GM18867 (cell line): ENCODE results near the gene PHKA1.
"Not testable (repeated sequence)": the region's sequence is repeated elsewhere in the genome, so short reads cannot be mapped to it uniquely, and the experiment has no call there.

Experiments
- ATAC-seq: cut with Tn5 transposase; IDR thresholded peaks from one replicate; pipeline ENCODE4 v1.9.1; 2021; ENCODE audit warnings: mild to moderate bottlenecking, moderate library complexity; ENCODE audit not compliant: unreplicated experiment

The PHKA1 gene

GRCh38 chrX:72713599-72714477 is at the start of gene PHKA1:
TSS of gene PHKA1 (minus strand) at chrX:72714306. CDS start at chrX:72713880, 426 bp downstream.
- peak; percentile 68 for ATAC-seq

GRCh38 chrX:72760454-72760853 is 46.3 kb upstream of the PHKA1 start:
- ATAC-seq, result not testable (repeated sequence)

DNA sequence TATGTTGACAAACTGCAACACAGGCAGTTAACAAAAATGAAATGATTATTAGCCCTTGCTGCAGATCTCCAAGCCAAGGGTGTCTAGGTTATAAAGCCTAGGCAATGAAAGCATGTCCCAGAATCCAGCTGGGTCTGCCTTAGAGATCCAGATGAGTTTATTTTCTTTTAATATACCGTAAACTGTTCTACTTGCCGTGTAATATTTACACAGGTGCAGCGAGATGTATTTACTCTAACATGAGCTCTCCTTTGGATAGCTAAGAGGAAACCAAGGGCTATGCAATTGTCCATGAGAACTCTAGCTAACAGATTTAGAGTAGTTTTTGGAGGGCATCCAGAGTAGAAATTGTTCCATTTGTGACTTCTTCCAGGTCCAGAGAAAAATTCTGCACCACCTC is 34.4 kb upstream of the PHKA1 start:
- not testable (repeated sequence) for ATAC-seq

GRCh38 chrX:72745546-72745945 is 31.4 kb upstream of the PHKA1 start:
- not testable (repeated sequence) for ATAC-seq

DNA sequence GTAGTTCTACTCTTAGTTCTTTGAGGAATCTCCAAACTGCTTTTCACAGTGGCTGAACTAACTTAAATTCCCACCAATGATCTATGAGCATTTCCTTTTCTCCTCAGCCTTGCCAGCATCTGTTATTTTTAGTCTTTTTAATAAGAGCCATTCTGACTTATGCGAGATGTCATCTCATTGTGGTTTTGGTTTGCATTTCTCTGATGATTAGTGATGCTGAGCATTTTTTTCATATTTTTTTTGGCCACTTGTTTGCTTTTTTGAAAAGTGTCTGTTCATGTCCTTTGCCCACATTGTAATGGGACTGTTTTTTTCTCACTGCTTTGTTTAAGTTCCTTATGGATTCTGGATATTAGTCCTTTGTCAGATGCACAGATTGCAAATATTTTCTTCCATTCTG is 21.5 kb upstream of the PHKA1 start:
- ATAC-seq, result no peak

- not testable (repeated sequence) for ATAC-seq
These were observed 19.5 kb upstream of the PHKA1 start for GRCh38 chrX:72733636-72734035.

- no peak for ATAC-seq
These were observed 13.7 kb upstream of the PHKA1 start for GRCh38 chrX:72727846-72728245.

- no peak for ATAC-seq
These were observed 2.7 kb upstream of the PHKA1 start for GRCh38 chrX:72716766-72717165.

DNA sequence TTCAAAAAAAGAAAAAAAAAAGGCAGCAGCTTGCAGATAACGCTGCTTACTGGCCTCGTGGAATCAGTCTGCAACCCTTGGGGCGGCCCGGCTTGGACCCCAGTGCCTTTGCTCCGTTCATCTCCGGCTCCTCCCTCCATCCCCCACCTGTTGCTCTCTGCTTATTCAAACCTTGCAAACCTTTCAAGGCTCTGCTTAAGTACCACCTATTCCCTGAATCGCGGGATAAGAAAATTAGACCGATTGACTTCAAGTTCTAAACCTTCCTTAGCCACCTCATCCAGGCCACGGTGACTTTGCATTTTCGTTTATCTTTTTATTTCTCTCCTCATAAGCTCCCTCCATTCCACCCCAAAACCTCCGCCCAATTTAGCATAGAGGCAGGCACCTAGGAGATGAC is 1.4 kb upstream of the PHKA1 start:
- no peak for ATAC-seq

- ATAC-seq, result no peak
These were observed 391 bp upstream of the PHKA1 start for GRCh38 chrX:72714478-72714916.

DNA sequence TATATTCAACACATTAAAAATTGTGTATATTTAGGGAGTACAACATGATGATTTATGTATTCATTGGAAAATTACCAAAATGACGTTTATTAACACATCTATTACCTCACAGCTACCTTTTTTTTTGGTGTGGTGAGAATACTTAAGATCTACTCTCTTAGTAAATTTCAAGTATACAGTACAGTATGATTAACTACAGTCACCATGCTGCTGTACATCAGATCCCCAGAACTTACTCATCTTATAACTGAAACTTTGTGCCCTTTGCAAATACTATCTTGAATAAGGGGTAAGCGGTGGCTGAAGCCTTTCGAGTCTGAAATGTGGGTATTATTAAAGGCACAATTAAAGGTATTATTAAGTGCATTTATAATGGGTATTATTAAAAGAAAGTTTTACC is 976 bp downstream of the PHKA1 start:
- no peak for ATAC-seq

DNA sequence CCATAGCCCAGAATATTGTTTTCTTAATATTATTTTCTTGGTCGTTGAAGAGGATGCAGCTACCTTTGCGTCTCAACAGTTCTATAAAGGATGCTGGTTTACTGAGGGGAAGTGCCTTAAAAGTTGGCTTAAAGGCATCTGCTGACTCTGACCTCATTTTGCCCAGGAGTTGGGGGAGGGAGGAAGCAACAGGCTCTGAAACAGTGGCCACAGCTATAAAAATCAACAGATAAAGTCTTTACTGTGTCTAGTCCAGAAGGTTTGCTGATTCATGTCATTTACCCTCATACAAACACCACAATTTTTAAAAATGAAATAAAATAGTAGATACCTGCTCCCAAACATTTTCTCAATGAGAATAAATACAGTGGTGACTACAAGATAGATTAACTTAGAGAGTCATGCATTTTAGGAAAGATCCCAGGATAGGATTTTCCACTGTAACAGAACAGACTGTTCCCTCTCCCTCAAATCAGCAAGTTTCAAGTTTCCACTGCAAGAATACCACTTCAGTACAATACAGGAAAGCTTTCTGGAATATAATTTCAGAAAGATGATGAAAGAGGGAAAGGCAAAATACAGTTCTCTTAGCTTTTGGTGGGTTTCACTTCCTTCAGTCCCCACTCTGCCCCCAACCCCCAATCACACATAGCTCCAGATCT is 1.9 kb downstream of the PHKA1 start:
- ATAC-seq, result no peak

DNA sequence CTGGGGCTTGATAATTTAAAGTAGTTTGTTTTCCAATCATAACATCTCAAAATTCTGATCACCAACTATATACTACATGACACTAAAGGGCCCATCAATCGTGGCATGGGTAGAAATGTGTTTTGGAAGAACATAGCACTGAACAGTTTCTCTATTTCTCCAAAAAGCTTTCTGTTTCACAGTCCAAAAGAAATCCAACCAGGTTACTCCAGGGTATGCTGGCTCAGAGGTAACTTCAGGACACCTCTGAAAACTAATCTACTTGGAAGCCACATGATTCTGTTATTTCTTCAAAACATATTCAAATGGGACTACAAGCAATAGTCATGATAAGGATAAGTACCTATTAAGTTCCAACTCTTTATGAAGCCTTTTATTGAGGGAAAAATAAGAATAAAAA is 8.3 kb downstream of the PHKA1 start:
- ATAC-seq, result no peak

- no peak for ATAC-seq
These were observed 9.0 kb downstream of the PHKA1 start for GRCh38 chrX:72705111-72705510.

GRCh38 chrX:72694170-72694569 is 19.9 kb downstream of the PHKA1 start:
- no peak for ATAC-seq

DNA sequence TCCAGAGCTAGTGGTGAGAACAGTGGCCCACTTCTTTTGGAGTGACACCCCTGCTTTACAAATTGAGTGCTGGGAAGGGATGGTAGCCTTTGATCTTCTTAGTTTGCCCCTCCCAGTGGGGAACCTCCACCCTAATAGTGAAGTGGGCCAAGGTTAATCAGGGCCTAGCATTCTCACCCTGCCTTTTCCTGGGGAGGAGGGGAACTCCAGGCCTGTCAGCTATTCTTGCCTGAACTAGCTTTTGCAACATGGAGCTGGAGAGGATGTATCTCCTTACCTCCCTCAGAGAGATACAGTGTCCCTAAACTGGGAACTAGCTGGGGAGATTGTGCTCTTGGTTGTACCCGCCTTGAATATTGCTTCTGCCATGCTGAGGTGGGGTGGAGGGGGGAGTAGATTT is 20.6 kb downstream of the PHKA1 start:
- no peak for ATAC-seq

DNA sequence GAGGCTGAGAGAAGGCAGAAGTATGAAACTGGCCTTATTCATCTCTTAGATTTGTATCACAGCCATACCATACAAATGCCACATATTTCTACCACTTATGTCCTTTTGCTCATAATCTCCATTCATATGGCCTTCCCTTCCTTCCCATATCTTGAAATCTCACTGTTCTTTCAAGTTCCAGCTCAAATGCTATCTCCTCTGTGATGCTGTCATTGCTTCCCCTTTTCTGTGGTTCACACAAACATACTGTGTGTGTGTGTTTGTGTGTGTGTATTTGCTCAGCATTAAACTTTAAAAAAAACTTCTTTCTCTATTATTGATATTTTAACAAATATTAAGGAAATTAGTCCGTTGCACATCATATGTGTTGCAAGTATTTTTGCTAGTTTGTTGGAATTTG is 26.7 kb downstream of the PHKA1 start:
- no peak for ATAC-seq

- no peak for ATAC-seq
These were observed 28.2 kb downstream of the PHKA1 start for GRCh38 chrX:72685810-72686456.

DNA sequence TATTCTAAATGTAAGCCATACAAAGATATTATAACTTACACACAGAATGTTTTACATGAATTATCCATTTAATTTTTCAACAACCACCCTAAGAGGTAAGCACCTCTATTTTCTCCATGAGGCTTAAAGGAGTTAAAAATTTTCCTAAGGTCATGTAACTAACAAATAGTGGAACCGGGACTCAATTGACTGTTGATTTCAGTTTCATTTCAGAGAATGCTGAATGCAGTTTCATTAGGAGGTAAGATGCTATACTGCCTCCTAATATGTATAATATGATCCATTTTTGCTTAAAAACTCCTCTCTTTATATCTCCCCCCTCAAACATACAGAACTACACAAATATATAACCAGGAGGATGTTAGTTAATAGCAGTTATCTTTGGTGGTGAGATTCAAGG is 29.1 kb downstream of the PHKA1 start:
- peak; percentile 47 for ATAC-seq

GRCh38 chrX:72683631-72684030 is 30.5 kb downstream of the PHKA1 start:
- no peak for ATAC-seq

GRCh38 chrX:72676465-72676864 is 37.6 kb downstream of the PHKA1 start:
- ATAC-seq, result no peak

DNA sequence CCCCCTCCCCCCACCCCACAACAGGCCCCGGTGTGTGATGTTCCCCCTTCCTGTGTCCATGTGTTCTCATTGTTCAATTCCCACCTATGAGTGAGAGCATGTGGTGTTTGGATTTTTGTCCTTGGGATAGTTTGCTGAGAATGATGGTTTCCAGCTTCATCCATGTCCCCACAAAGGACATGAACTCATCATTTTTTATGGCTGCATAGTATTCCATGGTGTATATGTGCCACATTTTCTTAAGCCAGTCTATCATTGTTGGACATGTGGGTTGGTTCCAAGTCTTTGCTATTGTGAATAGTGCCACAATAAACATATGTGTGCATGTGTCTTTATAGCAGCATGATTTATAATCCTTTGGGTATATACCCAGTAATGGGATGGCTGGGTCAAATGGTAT is 40.2 kb downstream of the PHKA1 start:
- not testable (repeated sequence) for ATAC-seq
